D721Med (cell line): ENCODE data around the gene CLK3.
A peak's percentile ranks its signal among the peaks of the same experiment; 100 is the strongest.

Experiments used
- DNase-seq: peaks from one replicate; pipeline ENCODE4 v3.0.0; 2011; ENCODE audit warnings: low spot score; ENCODE audit not compliant: insufficient read length
- FAIRE-seq: peaks from 2 replicates; lab custom pipeline; 2011; peaks lifted over from hg19 to GRCh38; lab: Jason Lieb, UNC
- CTCF ChIP-seq: IDR thresholded peaks from 2 replicates; pipeline ENCODE4 v1.5.1; 2012; ENCODE audit warnings: mild to moderate bottlenecking, control low read depth; ENCODE audit not compliant: insufficient read depth; ENCODE audit errors: missing control alignments

CLK3 gene

DNA sequence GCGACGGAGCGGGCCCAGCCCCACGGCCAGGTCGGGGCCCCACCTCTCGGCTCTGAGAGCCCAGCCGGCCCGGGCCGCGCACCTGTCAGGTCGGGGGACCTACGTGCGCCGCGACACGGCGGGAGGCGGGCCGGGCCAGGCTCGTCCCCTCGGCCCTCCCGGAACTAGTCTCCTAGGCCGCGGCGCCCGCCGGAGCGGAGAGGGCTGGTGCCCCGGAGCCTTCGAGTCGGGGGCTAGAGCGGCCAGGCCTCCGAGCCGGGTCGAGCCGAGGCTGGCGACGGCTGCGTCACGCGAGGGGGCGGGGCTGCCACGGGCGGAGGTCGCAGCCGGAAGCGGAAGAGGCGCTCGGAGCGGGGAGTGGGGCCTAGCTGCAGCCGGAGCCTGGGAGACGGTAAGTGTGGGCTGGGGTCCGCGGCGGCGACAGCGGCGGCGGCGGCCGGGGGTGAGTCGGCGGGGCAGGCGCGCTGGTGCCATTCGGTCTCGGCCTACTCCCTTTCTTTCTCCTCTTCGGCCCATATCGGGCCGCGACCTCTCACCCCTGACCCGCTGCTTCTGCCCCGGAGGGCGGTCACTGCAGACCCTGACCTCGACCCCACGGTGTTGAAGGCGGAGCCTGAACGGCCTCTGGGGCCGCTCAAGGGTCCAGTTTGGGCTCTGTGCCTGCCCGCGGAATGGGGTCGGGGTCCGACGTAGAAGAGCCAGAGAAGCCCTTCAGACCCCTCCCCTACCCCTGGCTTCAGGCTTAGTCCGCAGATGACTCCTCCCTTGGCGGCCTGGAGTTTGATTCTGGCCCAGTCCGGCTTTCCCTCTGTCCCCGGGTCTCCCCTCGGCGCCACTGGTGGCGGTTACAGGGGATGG, at the start of gene CLK3:
Gene CLK3, plus strand, starts transcription at position 329 of the 858 bp plus-strand sequence. CDS start 3,361 bp downstream, outside the sequence.
- TF ChIP-seq CTCF = no peak
- FAIRE-seq = no peak
- DNase-seq = peak; percentile 98

DNA sequence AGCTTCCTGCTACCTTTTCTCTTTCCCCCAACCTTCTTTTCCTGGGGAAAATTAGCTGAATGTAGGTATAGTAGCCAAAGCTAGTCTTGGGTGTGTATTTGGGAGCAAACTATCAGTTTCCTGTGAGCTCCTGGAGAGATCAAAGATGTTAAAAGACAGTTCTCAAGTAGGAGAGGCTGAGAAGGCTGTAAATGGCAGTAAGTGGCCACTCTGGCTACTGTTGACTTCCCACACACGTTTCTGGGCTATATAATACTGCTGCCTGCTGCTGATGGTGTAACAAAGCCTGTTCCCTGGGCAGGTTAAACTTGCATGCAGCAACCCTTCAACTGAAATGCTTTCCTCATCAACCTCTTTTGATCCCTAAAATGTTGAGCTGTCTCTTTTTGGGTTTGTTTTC, 47.0 kb upstream of the CLK3 start:
- FAIRE-seq (no peak), DNase-seq (no peak)
- TF ChIP-seq CTCF = no peak

- FAIRE-seq = no peak
- DNase-seq = no peak
- no peak for TF ChIP-seq CTCF
Observed at GRCh38 chr15:74569731-74570070, 45.9 kb upstream of the CLK3 start.

- DNase-seq (no peak), FAIRE-seq (no peak)
- no peak for TF ChIP-seq CTCF
Observed at GRCh38 chr15:74571191-74571590, 44.4 kb upstream of the CLK3 start.

DNA sequence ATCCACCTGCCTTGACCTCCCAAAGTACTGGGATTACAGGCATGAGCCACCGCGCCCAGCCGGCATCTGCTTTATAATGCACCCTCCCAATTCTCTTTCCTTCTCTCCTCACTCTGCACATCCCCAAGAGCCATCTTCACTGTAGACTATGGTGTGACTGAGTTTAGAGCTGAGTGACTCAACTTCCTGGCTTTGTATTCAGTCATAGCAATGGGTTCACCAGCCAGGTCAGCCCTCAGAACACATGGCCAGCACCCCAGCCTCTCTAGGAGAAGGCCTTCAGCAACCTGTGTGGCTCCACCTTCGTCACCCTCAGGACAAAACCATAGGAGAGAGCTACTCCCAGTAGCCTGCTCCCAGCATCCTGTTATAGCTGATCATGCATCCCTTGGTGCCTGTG, 41.6 kb upstream of the CLK3 start:
- FAIRE-seq (no peak), DNase-seq (no peak)
- TF ChIP-seq CTCF = no peak

DNA sequence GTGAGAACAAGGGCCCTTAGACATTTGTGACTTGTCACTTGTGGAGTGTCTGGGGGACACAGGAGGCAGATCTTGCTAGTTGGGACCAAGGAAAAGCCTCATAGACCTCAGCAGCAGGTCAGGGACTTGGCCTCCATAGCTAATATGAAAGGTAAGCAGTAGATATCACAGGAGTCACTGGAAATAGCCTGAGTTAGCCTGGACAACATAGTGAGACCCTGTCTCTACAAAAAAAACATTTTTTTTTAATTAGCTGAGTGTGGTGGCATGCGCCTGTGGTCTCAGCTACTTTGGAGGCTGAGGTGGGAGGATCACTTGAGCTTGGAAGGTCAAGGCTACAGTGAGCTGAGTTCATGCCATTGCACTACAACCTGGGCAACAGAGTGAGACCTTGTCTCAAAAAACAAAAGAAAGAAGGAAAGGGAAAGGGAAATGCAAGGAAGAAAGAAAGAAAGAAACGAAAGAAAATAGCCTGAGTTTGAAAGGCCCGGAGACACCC, 37.1 kb upstream of the CLK3 start:
- FAIRE-seq (no peak), DNase-seq (no peak)

More for the DNA sequence above, 37.1 kb upstream of the CLK3 start:
- TF ChIP-seq CTCF = no peak
